Astrocyte of the spinal cord (primary cell): ENCODE data around the gene TRIM29.

Experiments
- DNase-seq: peaks from one replicate; pipeline ENCODE4 v3.0.0; 2011; ENCODE audit warnings: low read depth, low spot score
- H3K4me3 ChIP-seq: 2 replicates; pipeline ENCODE4 v1.5.1; 2011; ENCODE audit warnings: low read depth, mild to moderate bottlenecking, low read length, moderate library complexity
- in situ Hi-C: cut with HindIII; loops from 2 replicates; pipeline ENCODE4 v1.10.0; 2017; ENCODE audit warnings: low sequenced_read_pairs
- TF ChIP-seq, protein P1 (sequence below): IDR thresholded peaks from 2 replicates; pipeline ENCODE4 v1.5.1; 2012; ENCODE audit warnings: low read depth, mild to moderate bottlenecking, low read length, inconsistent platforms

The TRIM29 gene

DNA sequence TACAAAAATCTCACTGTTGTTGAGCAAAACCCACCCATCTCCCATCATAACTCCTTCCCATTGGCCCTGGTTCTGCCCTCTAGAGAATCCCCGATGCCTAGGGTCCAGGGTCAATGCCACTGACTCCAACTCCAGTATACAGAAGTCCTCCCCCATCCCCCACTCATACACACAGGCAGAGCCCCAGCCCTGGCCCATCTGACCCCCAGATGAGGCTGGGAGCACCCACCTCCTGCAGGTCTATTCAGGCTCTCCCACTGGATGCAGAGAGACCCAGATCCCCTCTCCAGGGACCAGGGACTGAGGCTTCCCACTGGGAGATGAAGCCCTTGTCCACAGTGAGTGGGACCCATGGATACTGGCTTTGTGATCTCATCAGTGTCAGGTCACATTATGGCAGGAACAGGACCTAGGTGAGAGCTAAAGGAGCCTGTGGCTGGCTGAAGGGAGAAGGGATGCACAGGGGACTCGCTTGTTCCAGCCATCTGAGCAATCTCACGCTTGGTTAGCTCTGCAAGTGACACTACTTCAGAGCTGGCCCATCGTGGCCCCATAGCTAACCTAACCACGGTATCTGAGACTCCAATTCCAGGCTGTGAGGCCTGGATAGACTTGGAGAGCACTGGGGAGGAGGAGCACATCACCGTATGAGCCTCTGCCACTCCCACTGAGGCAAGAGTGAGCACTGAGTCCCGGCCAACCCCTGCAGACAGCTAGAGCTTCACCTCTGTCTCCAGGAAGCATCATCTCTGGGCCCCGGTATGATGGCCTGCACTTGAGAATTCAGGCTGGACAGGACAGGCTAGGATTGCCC, 35.7 kb downstream of the TRIM29 start:
- H3K4me3 ChIP-seq: no peak overlapping the region
- TF ChIP-seq, protein P1, sequence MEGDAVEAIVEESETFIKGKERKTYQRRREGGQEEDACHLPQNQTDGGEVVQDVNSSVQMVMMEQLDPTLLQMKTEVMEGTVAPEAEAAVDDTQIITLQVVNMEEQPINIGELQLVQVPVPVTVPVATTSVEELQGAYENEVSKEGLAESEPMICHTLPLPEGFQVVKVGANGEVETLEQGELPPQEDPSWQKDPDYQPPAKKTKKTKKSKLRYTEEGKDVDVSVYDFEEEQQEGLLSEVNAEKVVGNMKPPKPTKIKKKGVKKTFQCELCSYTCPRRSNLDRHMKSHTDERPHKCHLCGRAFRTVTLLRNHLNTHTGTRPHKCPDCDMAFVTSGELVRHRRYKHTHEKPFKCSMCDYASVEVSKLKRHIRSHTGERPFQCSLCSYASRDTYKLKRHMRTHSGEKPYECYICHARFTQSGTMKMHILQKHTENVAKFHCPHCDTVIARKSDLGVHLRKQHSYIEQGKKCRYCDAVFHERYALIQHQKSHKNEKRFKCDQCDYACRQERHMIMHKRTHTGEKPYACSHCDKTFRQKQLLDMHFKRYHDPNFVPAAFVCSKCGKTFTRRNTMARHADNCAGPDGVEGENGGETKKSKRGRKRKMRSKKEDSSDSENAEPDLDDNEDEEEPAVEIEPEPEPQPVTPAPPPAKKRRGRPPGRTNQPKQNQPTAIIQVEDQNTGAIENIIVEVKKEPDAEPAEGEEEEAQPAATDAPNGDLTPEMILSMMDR: no peak
- in situ Hi-C loops: no loop called here
- DNase-seq: no peak

DNA sequence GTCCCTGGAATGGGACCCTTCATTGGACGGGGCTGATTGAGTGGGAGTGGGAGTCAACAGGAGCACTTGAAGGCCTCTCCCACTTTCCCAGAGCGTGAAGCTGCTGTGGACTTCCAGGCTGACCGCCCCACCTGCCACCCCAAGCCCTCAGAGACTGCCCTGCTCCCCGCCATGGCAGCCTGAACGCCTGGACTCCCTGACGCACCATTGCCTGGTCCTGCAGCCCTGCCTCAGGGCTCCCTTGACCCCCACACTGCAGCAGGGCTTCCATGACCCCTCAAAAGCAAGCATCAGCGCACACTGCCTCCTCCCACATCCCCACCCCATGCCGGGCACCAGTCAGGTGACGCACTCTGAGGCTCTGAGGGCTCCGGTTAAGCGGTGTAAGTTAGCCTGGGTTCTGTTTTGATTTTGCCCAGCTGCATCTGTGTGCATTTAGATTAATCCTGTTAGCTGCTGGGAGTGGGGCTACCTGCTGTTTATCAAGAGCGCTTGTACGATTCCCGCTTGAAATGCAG, 39.4 kb downstream of the TRIM29 start:
- in situ Hi-C loops: no loop called here
- DNase-seq: no peak
- H3K4me3 ChIP-seq: no peak overlapping the region
- TF ChIP-seq, protein P1: no peak

DNA sequence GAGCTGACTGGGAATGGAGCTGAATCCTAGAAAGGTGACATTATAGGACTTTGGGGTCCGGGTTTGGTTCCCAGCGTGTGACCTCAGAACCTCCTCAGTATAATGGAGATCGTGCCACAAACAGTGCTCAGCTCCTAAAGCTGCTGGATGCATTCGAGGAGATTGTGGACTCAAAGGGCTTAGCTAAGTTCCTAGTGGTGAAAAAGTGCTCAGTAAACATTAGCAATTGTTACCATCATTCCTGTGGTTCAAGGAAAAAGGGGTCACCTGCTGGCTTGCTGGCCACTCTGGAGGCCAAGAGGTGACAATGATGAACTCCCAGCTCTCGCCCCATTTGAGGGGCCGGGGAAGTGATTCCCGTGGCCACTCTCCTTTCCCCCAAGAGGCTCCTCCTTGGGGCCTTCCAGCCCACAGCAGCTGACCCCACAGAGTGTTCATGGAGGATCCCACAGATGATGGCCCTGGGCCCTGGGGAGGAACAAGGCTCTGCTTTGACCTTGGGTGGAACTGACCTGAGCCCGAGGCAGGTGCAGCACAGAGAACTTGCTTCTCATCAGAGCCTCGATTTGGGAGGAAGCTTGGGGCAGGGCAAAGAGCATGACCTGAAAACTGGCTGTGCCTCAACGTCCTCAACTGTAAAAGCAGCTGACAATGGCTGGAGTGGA, 40.1 kb downstream of the TRIM29 start:
- in situ Hi-C loops: no loop called here
- TF ChIP-seq, protein P1: no peak
- no peak overlapping the region for H3K4me3 ChIP-seq
- no peak for DNase-seq

DNA sequence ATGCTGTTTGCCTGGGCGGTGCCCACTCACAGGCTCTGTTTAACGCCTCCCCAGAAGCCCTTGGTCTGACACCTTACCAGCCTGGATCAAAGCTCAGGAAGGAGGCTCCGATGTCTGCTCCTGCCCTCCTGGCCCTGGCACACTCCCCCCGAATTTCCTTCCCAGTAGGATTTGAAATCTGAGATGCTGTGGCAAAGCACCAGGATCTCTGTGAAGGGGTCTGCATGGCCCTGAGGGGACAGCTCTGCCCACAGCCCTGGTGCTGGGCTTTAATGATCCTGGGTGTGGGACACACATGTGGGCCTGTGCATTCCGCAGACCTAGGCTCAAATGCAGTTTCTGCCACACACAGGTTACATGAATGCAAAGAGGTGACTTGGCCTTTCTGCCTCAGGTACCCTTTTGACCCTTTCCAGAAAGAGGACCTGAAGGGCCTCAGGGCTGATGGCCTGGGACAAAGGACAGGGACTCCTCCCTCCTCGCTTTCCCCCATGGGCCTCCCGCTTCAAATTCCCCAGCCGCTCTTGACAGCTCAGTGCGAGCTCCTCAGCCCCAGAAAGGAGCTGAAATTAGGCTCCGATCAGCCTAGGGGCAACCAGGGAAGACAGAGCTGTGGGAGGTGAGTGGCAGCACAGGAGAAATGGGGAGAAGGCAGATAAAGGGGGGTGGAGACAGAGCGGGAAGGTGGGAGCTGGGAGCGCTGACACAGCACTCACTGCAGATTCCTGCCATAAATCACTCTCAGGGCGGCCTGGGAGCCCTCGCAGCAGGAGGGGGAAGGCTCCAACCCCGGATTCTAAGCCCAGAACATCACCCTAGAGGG, 41.3 kb downstream of the TRIM29 start:
- H3K4me3 ChIP-seq: no peak overlapping the region
- DNase-seq: no peak
- TF ChIP-seq, protein P1: no peak
- in situ Hi-C loops: no loop called here

DNA sequence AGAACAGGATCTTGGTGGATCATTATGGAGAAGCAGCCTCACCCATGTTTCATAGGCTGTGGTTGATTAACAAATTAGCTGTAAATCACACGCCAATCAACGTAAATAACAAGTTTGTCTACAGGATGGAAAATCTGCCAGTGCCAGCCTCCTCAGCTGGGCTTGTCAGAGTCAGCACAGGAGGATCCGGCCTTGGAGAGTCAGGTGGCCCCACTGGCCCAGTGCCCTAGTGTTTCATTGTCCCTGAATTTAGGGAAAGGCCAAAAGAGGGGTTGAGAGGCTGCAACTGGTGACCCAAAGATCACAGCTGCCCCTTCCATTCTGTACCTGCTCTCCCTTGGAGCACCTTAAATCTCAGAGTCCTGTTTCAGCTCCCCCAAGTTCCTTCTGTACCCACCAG, 42.4 kb downstream of the TRIM29 start:
- in situ Hi-C loops: no loop called here
- H3K4me3 ChIP-seq: no peak overlapping the region
- TF ChIP-seq, protein P1: no peak
- no peak for DNase-seq

DNA sequence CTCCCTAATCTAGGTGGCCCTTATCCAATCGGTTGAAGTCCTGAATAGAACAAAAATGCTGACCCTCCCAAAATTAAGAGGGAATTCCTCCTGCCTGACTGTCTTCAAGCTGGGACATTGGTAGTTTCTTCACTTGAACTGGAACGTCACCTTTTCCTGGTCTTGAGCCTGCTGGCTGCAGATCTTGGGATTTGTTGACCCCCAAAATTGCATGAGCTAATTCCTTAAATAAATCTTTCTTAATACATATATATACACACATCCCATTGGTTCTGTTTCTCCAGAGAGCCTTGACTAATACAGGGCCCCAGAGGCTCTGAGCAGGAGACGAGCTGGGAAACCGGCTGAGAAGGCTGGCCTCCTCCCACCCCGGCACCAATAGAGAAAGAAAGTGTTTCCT, 46.2 kb downstream of the TRIM29 start:
- TF ChIP-seq, protein P1: no peak
- in situ Hi-C loops: no loop called here
- DNase-seq: no peak
- no peak overlapping the region for H3K4me3 ChIP-seq
